H9 (cell line): ENCODE results near the gene MAP3K8. TPM values are rescaled to one million over a fixed set of nuclear protein-coding genes. Genes with fewer than 3 reads are reported as not detected.

Experiments used
- DNase-seq: peaks from one replicate; pipeline ENCODE4 v3.0.0-alpha.2; 2017
- H2AFZ ChIP-seq: one replicate; pipeline ENCODE4 v1.6.1; 2013; ENCODE audit warnings: mild to moderate bottlenecking, low read length, control low read depth, moderate library complexity
- H2AK5ac ChIP-seq: 2 replicates; pipeline ENCODE4 v1.6.1; 2013; ENCODE audit warnings: low read length, control low read depth, mixed read lengths; ENCODE audit not compliant: insufficient read length
- H2BK120ac ChIP-seq: one replicate; pipeline ENCODE4 v1.6.1; 2013; ENCODE audit warnings: low read depth, mild to moderate bottlenecking, low read length, control low read depth, inconsistent platforms; ENCODE audit not compliant: poor library complexity, severe bottlenecking
- H2BK12ac ChIP-seq: 2 replicates; pipeline ENCODE4 v1.6.1; 2013; ENCODE audit warnings: low read length, control low read depth, mixed read lengths, low read depth; ENCODE audit not compliant: insufficient read length
- H2BK15ac ChIP-seq: 2 replicates; pipeline ENCODE4 v1.6.1; 2013; ENCODE audit warnings: low read depth, low read length, control low read depth
- H2BK20ac ChIP-seq: one replicate; pipeline ENCODE4 v1.6.1; 2013; ENCODE audit warnings: low read depth, mild to moderate bottlenecking, low read length, control low read depth, inconsistent platforms; ENCODE audit not compliant: poor library complexity, severe bottlenecking
- H2BK5ac ChIP-seq: 2 replicates; pipeline ENCODE4 v1.6.1; 2013; ENCODE audit warnings: low read length, control low read depth, mixed read lengths; ENCODE audit not compliant: insufficient read length
- H3K14ac ChIP-seq: 2 replicates; pipeline ENCODE4 v1.6.1; 2013; ENCODE audit warnings: low read length, control low read depth; ENCODE audit not compliant: insufficient read depth
- H3K18ac ChIP-seq: 2 replicates; pipeline ENCODE4 v1.6.1; 2013; ENCODE audit warnings: low read depth, mild to moderate bottlenecking, mixed read lengths, low read length, control low read depth; ENCODE audit not compliant: insufficient read length
- H3K23ac ChIP-seq: 2 replicates; pipeline ENCODE4 v1.6.1; 2013; ENCODE audit warnings: low read length, control low read depth, mixed read lengths, low read depth; ENCODE audit not compliant: insufficient read length
- H3K23me2 ChIP-seq: 2 replicates; pipeline ENCODE4 v1.6.1; 2013; ENCODE audit warnings: low read depth, mild to moderate bottlenecking, mixed read lengths, low read length, control low read depth; ENCODE audit not compliant: insufficient read length, poor library complexity, severe bottlenecking
- H3K27ac ChIP-seq: 2 replicates; pipeline ENCODE4 v1.5.1; 2013; ENCODE audit warnings: low read length, control low read depth, mixed read lengths, low read depth; ENCODE audit not compliant: insufficient read length
- H3K27me3 ChIP-seq: 2 replicates; pipeline ENCODE4 v1.6.1; 2013; ENCODE audit warnings: low read length, control low read depth, inconsistent platforms; ENCODE audit not compliant: insufficient read depth
- H3K4ac ChIP-seq: 2 replicates; pipeline ENCODE4 v1.6.1; 2013; ENCODE audit warnings: low read depth, mild to moderate bottlenecking, control low read depth, inconsistent platforms, low read length, moderate library complexity
- H3K4me1 ChIP-seq: 2 replicates; pipeline ENCODE4 v1.6.1; 2013; ENCODE audit warnings: low read length, control low read depth, inconsistent platforms; ENCODE audit not compliant: insufficient read depth
- H3K4me2 ChIP-seq: 2 replicates; pipeline ENCODE4 v1.6.1; 2013; ENCODE audit warnings: low read length, control low read depth, mixed read lengths; ENCODE audit not compliant: insufficient read length, insufficient read depth
- H3K56ac ChIP-seq: 2 replicates; pipeline ENCODE4 v1.6.1; 2013; ENCODE audit warnings: low read depth, mild to moderate bottlenecking, mixed read lengths, low read length, control low read depth; ENCODE audit not compliant: insufficient read length
- H3K79me1 ChIP-seq: 2 replicates; pipeline ENCODE4 v1.6.1; 2013; ENCODE audit warnings: low read depth, mild to moderate bottlenecking, moderate library complexity, low read length, control low read depth, inconsistent platforms; ENCODE audit not compliant: insufficient read depth, poor library complexity, severe bottlenecking
- H3K79me2 ChIP-seq: 2 replicates; pipeline ENCODE4 v1.6.1; 2013; ENCODE audit warnings: low read length, control low read depth, inconsistent platforms; ENCODE audit not compliant: insufficient read depth
- H3K9ac ChIP-seq: 2 replicates; pipeline ENCODE4 v1.6.1; 2013; ENCODE audit warnings: low read length, control low read depth, mixed read lengths; ENCODE audit not compliant: insufficient read length; ENCODE audit errors: extremely low read depth
- H3K9me3 ChIP-seq: one replicate; pipeline ENCODE4 v1.6.1; 2013; ENCODE audit warnings: low read depth, low read length, inconsistent platforms; ENCODE audit not compliant: control insufficient read depth
- H3T11ph ChIP-seq: one replicate; pipeline ENCODE4 v1.6.1; 2013; ENCODE audit warnings: mild to moderate bottlenecking, low read length, control low read depth, inconsistent platforms
- H4K20me1 ChIP-seq: one replicate; pipeline ENCODE4 v1.6.1; 2013; ENCODE audit not compliant: control insufficient read depth, insufficient read length, insufficient read depth
- H4K5ac ChIP-seq: 2 replicates; pipeline ENCODE4 v1.6.1; 2013; ENCODE audit warnings: low read depth, mild to moderate bottlenecking, mixed read lengths, low read length, control low read depth; ENCODE audit not compliant: insufficient read length
- H4K8ac ChIP-seq: replicated peaks from 2 replicates; pipeline ENCODE4 v1.6.1; 2013; ENCODE audit warnings: low read length, control low read depth, mixed read lengths, low read depth; ENCODE audit not compliant: insufficient read length
- H4K91ac ChIP-seq: 2 replicates; pipeline ENCODE4 v1.6.1; 2013; ENCODE audit warnings: low read depth, mild to moderate bottlenecking, moderate library complexity, mixed read lengths, low read length, control low read depth; ENCODE audit not compliant: insufficient read length
- H3K27ac Mint-ChIP-seq, 3 experiments: 2 replicates in 2 of 3; 3 replicates in 1 of 3; pipeline ENCODE4 v1.8.0; 2020 to 2021; ENCODE audit warnings: mixed read lengths in 3 of 3, mild to moderate bottlenecking in 1 of 3, moderate library complexity in 1 of 3
- H3K27me3 Mint-ChIP-seq: 2 replicates; pipeline ENCODE4 v1.8.0; 2021; ENCODE audit warnings: low read depth, mild to moderate bottlenecking, moderate library complexity, mixed read lengths
- H3K36me3 Mint-ChIP-seq, 3 experiments: 2 replicates in 2 of 3; 3 replicates in 1 of 3; pipeline ENCODE4 v1.8.0; 2020 to 2021; ENCODE audit warnings: low read depth in 3 of 3, mixed read lengths in 3 of 3; ENCODE audit not compliant: insufficient read depth in 1 of 3
- H3K4me1 Mint-ChIP-seq, 2 experiments: 2 replicates each; pipeline ENCODE4 v1.8.0; 2020; ENCODE audit warnings: mixed read lengths in 2 of 2
- H3K4me3 Mint-ChIP-seq, 2 experiments: 2 replicates in 1 of 2; 3 replicates in 1 of 2; pipeline ENCODE4 v1.8.0; 2020 to 2021; ENCODE audit warnings: mild to moderate bottlenecking in 2 of 2, mixed read lengths in 2 of 2, moderate library complexity in 1 of 2
- H3K9me3 Mint-ChIP-seq, 2 experiments: 2 replicates in 1 of 2; 3 replicates in 1 of 2; pipeline ENCODE4 v1.8.0; 2020; ENCODE audit warnings: mild to moderate bottlenecking in 2 of 2, mixed read lengths in 2 of 2, moderate library complexity in 1 of 2
- WGBS: extraction: QIAGEN DNeasy Blood & Tissue Kit; methylation state at CpG from one replicate; pipeline ENCODE4 v1.1.7; 2013; ENCODE audit warnings: missing lambda C conversion rate, low lambda C conversion rate, mixed read lengths; ENCODE audit not compliant: insufficient read length; ENCODE audit errors: extremely low coverage; 5-methylcytosine and 5-hydroxymethylcytosine counted together
- total RNA-seq: library from RNA; stranded (reverse); gene quantifications from 2 replicates; pipeline ENCODE4 v1.2.1, GENCODE V29; 2021
- TF ChIP-seq, protein P1 (sequence below): fragments of 200-600 bp; sonication (generic); conservative IDR thresholded peaks from 3 replicates; pipeline ENCODE4 v1.8.0; 2021; ENCODE audit warnings: antibody characterized with exemption, mild to moderate bottlenecking

Gene MAP3K8
- total RNA-seq, 1 experiment from 2014 or later, result 3.5 TPM

DNA sequence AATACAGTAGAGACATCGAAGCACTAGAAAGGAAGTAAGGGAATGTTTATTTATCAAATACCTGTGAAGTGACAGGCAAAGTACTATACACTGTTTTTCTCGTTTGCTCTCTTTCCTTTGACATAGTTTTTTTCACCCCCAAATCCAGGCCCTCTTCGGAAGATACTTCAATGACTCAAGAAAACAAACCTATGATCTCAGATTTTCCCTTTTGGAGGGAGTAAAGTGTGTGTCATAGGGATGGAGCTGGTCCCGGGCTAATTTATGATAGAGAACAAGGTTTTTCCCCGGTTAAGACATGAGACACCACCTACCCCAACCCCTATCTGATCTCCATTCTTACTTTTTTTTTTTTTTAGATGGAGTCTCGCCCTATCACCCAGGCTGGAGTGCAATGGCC is 61.7 kb downstream of the MAP3K8 start:
- Mint-ChIP-seq H3K9me3 (no peaks in the 10 kb centered on the region), H3K36me3 (no peaks in the 10 kb centered on the region), H3K27me3 (peaks cover 11% of the 10 kb centered on the region), H3K4me1 (peaks cover 9 to 11% of the 10 kb centered on the region in 2 experiments), H3K27ac (no peak overlapping the region), H3K4me3 (no peak overlapping the region)
- Histone ChIP-seq H2BK20ac (no peak overlapping the region), H3K18ac (no peak overlapping the region), H4K8ac (no peak overlapping the region), H3K4me2 (no peak overlapping the region), H2BK120ac (no peak overlapping the region), H2AFZ (no peak overlapping the region), H3K9me3 (no peaks in the 10 kb centered on the region), H3K27me3 (no peaks in the 10 kb centered on the region), H2AK5ac (no peak overlapping the region), H4K5ac (no peak overlapping the region), H3K4me1 (no peaks in the 10 kb centered on the region), H3K23me2 (no peaks in the 10 kb centered on the region), H3K9ac (no peak overlapping the region), H3K56ac (no peak overlapping the region), H2BK15ac (no peak overlapping the region), H3T11ph (no peak overlapping the region), H3K4ac (no peak overlapping the region), H4K20me1 (no peaks in the 10 kb centered on the region), H3K14ac (no peak overlapping the region), H3K79me2 (no peaks in the 10 kb centered on the region), H3K27ac (no peak overlapping the region), H3K23ac (no peak overlapping the region), H2BK12ac (no peak overlapping the region), H4K91ac (no peak overlapping the region), H3K79me1 (no peaks in the 10 kb centered on the region), H2BK5ac (no peak overlapping the region)
- no peak for DNase-seq
- no CpG with 5 or more reads among the region's 6 CpGs for WGBS
- TF ChIP-seq, protein P1, sequence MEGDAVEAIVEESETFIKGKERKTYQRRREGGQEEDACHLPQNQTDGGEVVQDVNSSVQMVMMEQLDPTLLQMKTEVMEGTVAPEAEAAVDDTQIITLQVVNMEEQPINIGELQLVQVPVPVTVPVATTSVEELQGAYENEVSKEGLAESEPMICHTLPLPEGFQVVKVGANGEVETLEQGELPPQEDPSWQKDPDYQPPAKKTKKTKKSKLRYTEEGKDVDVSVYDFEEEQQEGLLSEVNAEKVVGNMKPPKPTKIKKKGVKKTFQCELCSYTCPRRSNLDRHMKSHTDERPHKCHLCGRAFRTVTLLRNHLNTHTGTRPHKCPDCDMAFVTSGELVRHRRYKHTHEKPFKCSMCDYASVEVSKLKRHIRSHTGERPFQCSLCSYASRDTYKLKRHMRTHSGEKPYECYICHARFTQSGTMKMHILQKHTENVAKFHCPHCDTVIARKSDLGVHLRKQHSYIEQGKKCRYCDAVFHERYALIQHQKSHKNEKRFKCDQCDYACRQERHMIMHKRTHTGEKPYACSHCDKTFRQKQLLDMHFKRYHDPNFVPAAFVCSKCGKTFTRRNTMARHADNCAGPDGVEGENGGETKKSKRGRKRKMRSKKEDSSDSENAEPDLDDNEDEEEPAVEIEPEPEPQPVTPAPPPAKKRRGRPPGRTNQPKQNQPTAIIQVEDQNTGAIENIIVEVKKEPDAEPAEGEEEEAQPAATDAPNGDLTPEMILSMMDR, result no peak
